Measurements from ENCODE around the gene INSC.

INSC gene

GRCh38 chr11:15212876-15213275 is 98.2 kb downstream of the INSC start:
- H3K4me3 ChIP-seq (ENCODE audit: low read depth, low read length) = no peak overlapping the region
- TF ChIP-seq, protein P1, sequence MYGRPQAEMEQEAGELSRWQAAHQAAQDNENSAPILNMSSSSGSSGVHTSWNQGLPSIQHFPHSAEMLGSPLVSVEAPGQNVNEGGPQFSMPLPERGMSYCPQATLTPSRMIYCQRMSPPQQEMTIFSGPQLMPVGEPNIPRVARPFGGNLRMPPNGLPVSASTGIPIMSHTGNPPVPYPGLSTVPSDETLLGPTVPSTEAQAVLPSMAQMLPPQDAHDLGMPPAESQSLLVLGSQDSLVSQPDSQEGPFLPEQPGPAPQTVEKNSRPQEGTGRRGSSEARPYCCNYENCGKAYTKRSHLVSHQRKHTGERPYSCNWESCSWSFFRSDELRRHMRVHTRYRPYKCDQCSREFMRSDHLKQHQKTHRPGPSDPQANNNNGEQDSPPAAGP (tag by site-specific recombination; IDR thresholded peaks at IDR 0.05) = no peak
- TF ChIP-seq ZNF426 (tag by site-specific recombination; IDR thresholded peaks at IDR 0.05) (no peak), CTCF (tag by site-specific recombination; IDR thresholded peaks at IDR 0.05) (no peak), MEIS1 (CRISPR knock-in tag; IDR thresholded peaks at IDR 0.05; ENCODE audit: borderline replicate concordance) (no peak), ZNF692 (tag by site-specific recombination; IDR thresholded peaks at IDR 0.05) (no peak)
- no peak overlapping the region for H3K27ac ChIP-seq (ENCODE audit: extremely low read depth, low read depth, low read length)
- ChIA-PET POLR2A (no interaction called here), CTCF (interaction anchor here (0.5 to 1.1 kb wide), 3 partner anchors 112 to 893 kb away, joined by 5 to 6 read pairs (median 5); no protein-coding TSS in a partner anchor)
- H3K4me1 ChIP-seq (ENCODE audit: control insufficient read depth, insufficient read depth, low read length) = no peaks in the 10 kb centered on the region
- H3K36me3 ChIP-seq (ENCODE audit: control insufficient read depth in 2 of 2, insufficient read depth in 1 of 2, low read length in 2 of 2) = no peaks in the 10 kb centered on the region
- H3K9me3 ChIP-seq (ENCODE audit: control insufficient read depth, insufficient read depth, low read depth, low read length) = no peaks in the 10 kb centered on the region

GRCh38 chr11:15213471-15214231 is 98.9 kb downstream of the INSC start:
- H3K9me3 ChIP-seq (ENCODE audit: control insufficient read depth, insufficient read depth, low read depth, low read length) = no peaks in the 10 kb centered on the region
- CTCF ChIA-PET = interaction anchor here (1.1 kb wide), 2 partner anchors 113 to 139 kb away, joined by 5 to 6 read pairs; no protein-coding TSS in a partner anchor
- H3K4me1 ChIP-seq (ENCODE audit: control insufficient read depth, insufficient read depth, low read length) = no peaks in the 10 kb centered on the region
- POLR2A ChIA-PET = no interaction called here
- TF ChIP-seq YY2 (tag by site-specific recombination; IDR thresholded peaks at IDR 0.05) (no peak), ZBTB48 (tag by site-specific recombination; IDR thresholded peaks at IDR 0.05) (no peak), SP3 (tag by site-specific recombination; IDR thresholded peaks at IDR 0.05) (no peak)
- TF ChIP-seq, protein P2, sequence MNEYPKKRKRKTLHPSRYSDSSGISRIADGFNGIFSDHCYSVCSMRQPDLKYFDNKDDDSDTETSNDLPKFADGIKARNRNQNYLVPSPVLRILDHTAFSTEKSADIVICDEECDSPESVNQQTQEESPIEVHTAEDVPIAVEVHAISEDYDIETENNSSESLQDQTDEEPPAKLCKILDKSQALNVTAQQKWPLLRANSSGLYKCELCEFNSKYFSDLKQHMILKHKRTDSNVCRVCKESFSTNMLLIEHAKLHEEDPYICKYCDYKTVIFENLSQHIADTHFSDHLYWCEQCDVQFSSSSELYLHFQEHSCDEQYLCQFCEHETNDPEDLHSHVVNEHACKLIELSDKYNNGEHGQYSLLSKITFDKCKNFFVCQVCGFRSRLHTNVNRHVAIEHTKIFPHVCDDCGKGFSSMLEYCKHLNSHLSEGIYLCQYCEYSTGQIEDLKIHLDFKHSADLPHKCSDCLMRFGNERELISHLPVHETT (tag by site-specific recombination; IDR thresholded peaks at IDR 0.05) = no peak
- H3K36me3 ChIP-seq (ENCODE audit: control insufficient read depth in 2 of 2, insufficient read depth in 1 of 2, low read length in 2 of 2) = no peaks in the 10 kb centered on the region
- no peak overlapping the region for H3K27ac ChIP-seq (ENCODE audit: extremely low read depth, low read depth, low read length)
- no peak overlapping the region for H3K4me3 ChIP-seq (ENCODE audit: low read depth, low read length)

DNA sequence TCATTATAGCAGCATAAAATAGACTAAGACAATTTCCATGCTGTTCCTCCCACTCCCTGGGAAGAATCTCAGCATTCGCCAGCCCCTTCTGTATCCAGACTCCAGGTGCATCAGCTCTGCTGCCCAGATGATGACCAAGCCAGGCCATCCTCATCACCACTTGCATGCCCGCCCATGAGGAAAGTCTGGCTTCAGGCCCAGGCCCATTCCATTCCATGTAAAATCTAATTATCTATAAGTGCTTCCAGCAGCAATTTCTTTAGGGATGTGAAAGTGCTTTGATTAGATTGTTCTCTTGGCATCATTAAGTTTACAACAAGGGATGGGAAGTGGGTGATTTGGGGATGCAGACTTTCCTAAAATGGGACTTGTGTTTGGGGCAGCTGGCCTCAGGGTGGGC is 100.3 kb downstream of the INSC start:
- H3K4me1 ChIP-seq (ENCODE audit: control insufficient read depth, insufficient read depth, low read length) = no peaks in the 10 kb centered on the region
- no peak overlapping the region for H3K27ac ChIP-seq (ENCODE audit: extremely low read depth, low read depth, low read length)
- ChIA-PET POLR2A (no interaction called here), CTCF (no interaction called here)
- no peaks in the 10 kb centered on the region for H3K36me3 ChIP-seq (ENCODE audit: control insufficient read depth in 2 of 2, insufficient read depth in 1 of 2, low read length in 2 of 2)
- no peak overlapping the region for H3K4me3 ChIP-seq (ENCODE audit: low read depth, low read length)
- no peak for TF ChIP-seq ZNF112 (tag by site-specific recombination; IDR thresholded peaks at IDR 0.05)
- TF ChIP-seq, protein P3, sequence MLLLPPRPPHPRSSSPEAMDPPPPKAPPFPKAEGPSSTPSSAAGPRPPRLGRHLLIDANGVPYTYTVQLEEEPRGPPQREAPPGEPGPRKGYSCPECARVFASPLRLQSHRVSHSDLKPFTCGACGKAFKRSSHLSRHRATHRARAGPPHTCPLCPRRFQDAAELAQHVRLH (tag by site-specific recombination; IDR thresholded peaks at IDR 0.05) = no peak
- no peak for TF ChIP-seq TRIM28 (IDR thresholded peaks at IDR 0.05; ENCODE audit: borderline replicate concordance, low read length)
- TF ChIP-seq, protein P4, sequence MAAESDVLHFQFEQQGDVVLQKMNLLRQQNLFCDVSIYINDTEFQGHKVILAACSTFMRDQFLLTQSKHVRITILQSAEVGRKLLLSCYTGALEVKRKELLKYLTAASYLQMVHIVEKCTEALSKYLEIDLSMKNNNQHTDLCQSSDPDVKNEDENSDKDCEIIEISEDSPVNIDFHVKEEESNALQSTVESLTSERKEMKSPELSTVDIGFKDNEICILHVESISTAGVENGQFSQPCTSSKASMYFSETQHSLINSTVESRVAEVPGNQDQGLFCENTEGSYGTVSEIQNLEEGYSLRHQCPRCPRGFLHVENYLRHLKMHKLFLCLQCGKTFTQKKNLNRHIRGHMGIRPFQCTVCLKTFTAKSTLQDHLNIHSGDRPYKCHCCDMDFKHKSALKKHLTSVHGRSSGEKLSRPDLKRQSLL (tag by site-specific recombination; IDR thresholded peaks at IDR 0.05) = no peak
- TF ChIP-seq INSM2 (tag by site-specific recombination; IDR thresholded peaks at IDR 0.05) = no peak
- no peak for TF ChIP-seq ZNF561 (tag by site-specific recombination; IDR thresholded peaks at IDR 0.05; ENCODE audit: borderline replicate concordance)
- no peak for TF ChIP-seq ZNF530 (tag by site-specific recombination; IDR thresholded peaks at IDR 0.05; ENCODE audit: low read depth)
- no peak for TF ChIP-seq ZNF146 (tag by site-specific recombination; IDR thresholded peaks at IDR 0.05)
- no peak for TF ChIP-seq IKZF3 (tag by site-specific recombination; IDR thresholded peaks at IDR 0.05)
- TF ChIP-seq ZNF423 (tag by site-specific recombination; IDR thresholded peaks at IDR 0.05) = no peak
- TF ChIP-seq, protein P5, sequence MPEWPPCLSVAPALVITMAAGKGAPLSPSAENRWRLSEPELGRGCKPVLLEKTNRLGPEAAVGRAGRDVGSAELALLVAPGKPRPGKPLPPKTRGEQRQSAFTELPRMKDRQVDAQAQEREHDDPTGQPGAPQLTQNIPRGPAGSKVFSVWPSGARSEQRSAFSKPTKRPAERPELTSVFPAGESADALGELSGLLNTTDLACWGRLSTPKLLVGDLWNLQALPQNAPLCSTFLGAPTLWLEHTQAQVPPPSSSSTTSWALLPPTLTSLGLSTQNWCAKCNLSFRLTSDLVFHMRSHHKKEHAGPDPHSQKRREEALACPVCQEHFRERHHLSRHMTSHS (tag by site-specific recombination; IDR thresholded peaks at IDR 0.05) = no peak
- no peaks in the 10 kb centered on the region for H3K9me3 ChIP-seq (ENCODE audit: control insufficient read depth, insufficient read depth, low read depth, low read length)

Data from HEK293 (cell line).